GM08714 (cell line): ENCODE measurements around the gene LUC7L.
"Not testable (repeated sequence)": the region's sequence is repeated elsewhere in the genome, so short reads cannot be mapped to it uniquely, and the experiment has no call there.

Experiments used
- H3K4me3 ChIP-seq: fragments of 200-500 bp; sonication (Bioruptor generic); 2 replicates; pipeline ENCODE4 v1.5.1; 2014; ENCODE audit warnings: mild to moderate bottlenecking, low read length, inconsistent platforms
- ZNF274 ChIP-seq: IDR thresholded peaks from 2 replicates; pipeline ENCODE4 v1.6.1; 2012; ENCODE audit warnings: mild to moderate bottlenecking, low read depth, low read length

Gene LUC7L

DNA sequence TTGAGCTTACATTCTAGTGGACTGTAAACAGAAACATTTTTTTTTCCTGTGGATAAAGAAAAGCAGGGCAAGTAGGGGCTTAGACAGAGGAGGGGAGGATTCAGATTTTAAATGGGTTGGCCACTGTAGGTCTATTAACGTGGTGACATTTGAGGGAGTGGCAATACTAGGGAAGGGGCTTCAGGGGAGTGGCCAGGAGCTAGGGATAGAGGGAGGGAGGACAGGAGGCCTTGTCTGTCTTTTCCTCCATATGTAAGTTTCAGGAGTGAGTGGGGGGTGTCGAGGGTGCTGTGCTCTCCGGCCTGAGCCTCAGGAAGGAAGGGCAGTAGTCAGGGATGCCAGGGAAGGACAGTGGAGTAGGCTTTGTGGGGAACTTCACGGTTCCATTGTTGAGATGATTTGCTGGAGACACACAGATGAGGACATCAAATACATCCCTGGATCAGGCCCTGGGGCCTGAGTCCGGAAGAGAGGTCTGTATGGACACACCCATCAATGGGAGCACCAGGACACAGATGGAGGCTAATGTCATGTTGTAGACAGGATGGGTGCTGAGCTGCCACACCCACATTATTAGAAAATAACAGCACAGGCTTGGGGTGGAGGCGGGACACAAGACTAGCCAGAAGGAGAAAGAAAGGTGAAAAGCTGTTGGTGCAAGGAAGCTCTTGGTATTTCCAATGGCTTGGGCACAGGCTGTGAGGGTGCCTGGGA, 70.0 kb downstream of the LUC7L start:
- no peak overlapping the region for H3K4me3 ChIP-seq
- no peak for TF ChIP-seq ZNF274

GRCh38 chr16:155031-155398, 74.2 kb downstream of the LUC7L start:
- no peak for TF ChIP-seq ZNF274
- H3K4me3 ChIP-seq = no peak overlapping the region; the same call in 1 of the 2 replicates

- TF ChIP-seq ZNF274 = no peak
- H3K4me3 ChIP-seq = peak overlapping the region; percentile 15; the same call in 1 of the 2 replicates
Measured at GRCh38 chr16:154217-155030, 74.8 kb downstream of the LUC7L start.

DNA sequence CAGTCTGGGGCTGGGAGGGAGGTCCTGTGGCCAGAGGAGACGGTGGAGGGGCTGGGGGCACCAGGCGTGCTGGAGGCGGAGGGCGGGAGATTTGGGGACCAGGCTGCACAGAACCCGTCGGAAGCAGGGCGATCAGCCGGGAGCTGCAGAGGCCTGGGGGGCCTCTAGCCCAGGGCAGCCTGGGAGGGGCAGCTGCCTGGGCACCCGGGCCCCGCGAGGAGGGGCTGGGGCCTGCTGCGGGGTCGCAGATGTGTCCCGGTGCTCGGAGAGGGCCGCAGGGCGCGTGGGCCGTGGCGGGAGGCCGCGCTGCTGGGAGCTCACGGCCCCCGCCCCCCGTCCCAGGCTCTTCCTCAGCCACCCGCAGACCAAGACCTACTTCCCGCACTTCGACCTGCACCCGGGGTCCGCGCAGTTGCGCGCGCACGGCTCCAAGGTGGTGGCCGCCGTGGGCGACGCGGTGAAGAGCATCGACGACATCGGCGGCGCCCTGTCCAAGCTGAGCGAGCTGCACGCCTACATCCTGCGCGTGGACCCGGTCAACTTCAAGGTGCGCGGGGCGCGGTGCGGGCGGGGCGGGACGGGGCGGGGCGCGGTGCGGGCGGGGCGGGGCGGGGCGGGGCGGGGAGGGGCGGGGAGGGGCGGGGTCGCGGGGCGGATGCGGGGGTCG, 75.6 kb downstream of the LUC7L start:
- H3K4me3 ChIP-seq = not testable (repeated sequence)

DNA sequence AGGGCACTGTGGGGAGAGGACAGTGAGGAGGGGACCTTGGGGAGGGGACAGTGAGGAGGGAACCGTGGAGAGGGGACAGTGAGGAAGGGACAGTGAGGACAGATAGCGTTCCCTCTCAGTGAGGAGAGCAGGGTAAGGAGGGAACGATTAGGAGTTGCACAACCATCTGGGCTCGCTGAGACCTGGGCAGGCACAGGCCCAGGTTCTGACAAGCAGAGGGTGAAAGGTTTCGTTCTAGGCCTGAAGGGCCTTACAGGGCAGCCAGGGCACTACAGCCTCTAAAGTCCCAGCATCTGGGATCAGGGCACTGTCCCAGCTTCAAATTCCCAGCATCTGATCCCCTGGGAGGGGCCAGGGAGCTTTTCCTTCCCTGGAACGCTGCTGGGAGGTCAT, 76.1 kb downstream of the LUC7L start:
- not testable (repeated sequence) for H3K4me3 ChIP-seq

GRCh38 chr16:152141-153128, 76.8 kb downstream of the LUC7L start, which contains the start of gene HBZ:
HBZ (plus strand) TSS chr16:152644; CDS start chr16:152910, 266 bp downstream.
- no peak within 1 kb of the TSS for H3K4me3 ChIP-seq
- no peak for TF ChIP-seq ZNF274

- no peak overlapping the region for H3K4me3 ChIP-seq
- TF ChIP-seq ZNF274 = no peak
Measured at GRCh38 chr16:149024-149660, 80.1 kb downstream of the LUC7L start.

DNA sequence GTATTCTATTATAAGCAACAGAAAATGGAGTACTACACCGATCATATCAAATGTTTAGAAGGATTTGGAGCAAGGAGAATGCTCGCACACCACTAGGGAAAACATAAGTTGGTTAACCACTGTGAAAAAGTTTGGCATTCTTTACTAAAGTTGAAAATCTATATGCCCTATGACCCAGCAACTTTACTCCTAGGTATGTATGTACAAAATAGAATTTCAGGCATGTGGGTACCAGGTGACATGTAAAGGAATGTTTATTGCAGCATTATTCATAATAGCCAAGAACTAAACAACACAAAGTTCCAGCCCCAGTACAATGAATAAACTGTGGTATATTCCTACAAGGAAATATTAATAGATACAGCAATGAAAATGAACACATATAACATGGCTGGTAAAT, 82.6 kb downstream of the LUC7L start:
- H3K4me3 ChIP-seq = no peak overlapping the region
- no peak for TF ChIP-seq ZNF274

DNA sequence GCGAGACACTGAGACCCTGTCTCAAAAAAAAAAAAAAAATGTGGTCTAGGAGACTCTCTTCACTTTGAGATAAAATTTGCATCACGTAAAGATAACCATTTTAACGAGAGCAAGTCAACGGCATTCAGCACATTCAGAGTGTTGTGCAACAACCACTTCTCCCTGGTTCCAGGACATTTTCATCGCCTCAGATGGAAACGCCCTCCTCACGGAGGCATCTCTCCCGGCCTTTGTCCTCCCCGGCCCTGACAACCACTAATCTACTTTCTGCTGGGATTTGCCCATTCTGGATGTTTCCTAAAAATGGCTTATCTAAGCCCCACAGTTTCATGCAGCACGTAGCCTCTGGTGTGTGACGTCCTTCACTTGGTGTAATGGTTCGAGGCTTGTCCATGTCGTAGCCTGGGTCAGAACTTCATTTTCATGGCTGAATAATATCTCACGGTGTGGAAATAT, 84.4 kb downstream of the LUC7L start:
- no peak for TF ChIP-seq ZNF274
- no peak overlapping the region for H3K4me3 ChIP-seq

- no peak overlapping the region for H3K4me3 ChIP-seq
- no peak for TF ChIP-seq ZNF274
Measured at GRCh38 chr16:143456-143855, 85.8 kb downstream of the LUC7L start.

DNA sequence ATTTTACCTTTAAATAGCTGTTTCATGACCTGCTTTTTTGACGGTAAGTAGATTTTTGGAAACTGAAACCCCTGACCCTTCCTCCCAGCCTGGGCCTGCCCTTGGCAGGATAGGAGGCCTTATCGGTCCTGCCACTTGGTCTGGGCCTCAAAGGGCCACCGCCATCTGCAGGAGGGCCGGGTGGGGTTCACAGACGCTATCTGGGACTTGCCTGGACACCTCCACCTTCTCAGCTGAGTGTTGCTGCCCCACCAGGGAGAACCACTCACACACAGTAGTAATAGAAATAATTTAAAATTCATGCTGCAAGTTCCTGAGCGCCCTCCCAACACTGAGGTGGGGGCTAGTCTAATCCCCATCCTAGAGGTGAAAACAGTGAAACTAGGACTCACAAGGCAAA, 86.2 kb downstream of the LUC7L start:
- H3K4me3 ChIP-seq = no peak overlapping the region
- no peak for TF ChIP-seq ZNF274

- TF ChIP-seq ZNF274 = no peak
- no peak overlapping the region for H3K4me3 ChIP-seq
Measured at GRCh38 chr16:142405-142967, 86.8 kb downstream of the LUC7L start.
